Muscle layer of duodenum (tissue), 2 donors: Measurements from ENCODE around the gene ITPKC.
A peak's percentile ranks its signal among the peaks of the same experiment; 100 is the strongest.

ENCODE experiments used
- H3K27ac ChIP-seq: one replicate; pipeline ENCODE4 v1.7.0; 2013; ENCODE audit warnings: mild to moderate bottlenecking, low read length
- H3K27me3 ChIP-seq: one replicate; pipeline ENCODE4 v1.7.0; 2013; ENCODE audit warnings: low read depth, mild to moderate bottlenecking, control low read depth, low read length
- H3K36me3 ChIP-seq, 2 donors: one replicate each; pipeline ENCODE4 v1.7.0; 2013; ENCODE audit warnings: low read length in 2 of 2, control low read depth in 1 of 2, mild to moderate bottlenecking in 1 of 2; ENCODE audit not compliant: insufficient read depth in 2 of 2, control insufficient read depth in 1 of 2
- H3K4me1 ChIP-seq, 2 donors: one replicate each; pipeline ENCODE4 v1.7.0; 2013; ENCODE audit warnings: low read length in 2 of 2, mild to moderate bottlenecking in 2 of 2, control low read depth in 1 of 2, moderate library complexity in 1 of 2; ENCODE audit not compliant: insufficient read depth in 2 of 2, control insufficient read depth in 1 of 2
- H3K4me3 ChIP-seq, 2 donors: one replicate each; pipeline ENCODE4 v1.7.0; 2013; ENCODE audit warnings: low read length in 2 of 2, low read depth in 1 of 2, mild to moderate bottlenecking in 1 of 2
- H3K9me3 ChIP-seq, 2 donors: one replicate each; pipeline ENCODE4 v1.7.0; 2013; ENCODE audit warnings: low read length in 2 of 2, control low read depth in 1 of 2, mild to moderate bottlenecking in 1 of 2; ENCODE audit not compliant: control insufficient read depth in 1 of 2
- donor health status: healthy.

Gene ITPKC

GRCh38 chr19:40683437-40683836 is 33.5 kb upstream of the ITPKC start:
- Histone ChIP-seq H3K27ac (no peak overlapping the region), H3K27me3 (no peaks in the 10 kb centered on the region), H3K4me3 (no peak overlapping the region), H3K36me3 (peaks cover 25 to 65% of the 10 kb centered on the region in 2 donors), H3K9me3 (no peaks in the 10 kb centered on the region), H3K4me1 (peaks cover 0 to 7% of the 10 kb centered on the region in 2 donors)

GRCh38 chr19:40684280-40684679 is 32.6 kb upstream of the ITPKC start:
- H3K9me3 ChIP-seq: no peaks in the 10 kb centered on the region
- no peaks in the 10 kb centered on the region for H3K27me3 ChIP-seq
- peaks cover 22 to 58% of the 10 kb centered on the region in 2 donors for H3K36me3 ChIP-seq
- peaks cover 0 to 13% of the 10 kb centered on the region in 2 donors for H3K4me1 ChIP-seq
- H3K27ac ChIP-seq: no peak overlapping the region
- H3K4me3 ChIP-seq: no peak overlapping the region

GRCh38 chr19:40685016-40685526 is 31.8 kb upstream of the ITPKC start:
- no peaks in the 10 kb centered on the region for H3K27me3 ChIP-seq
- no peaks in the 10 kb centered on the region for H3K9me3 ChIP-seq
- peaks cover 22 to 55% of the 10 kb centered on the region in 2 donors for H3K36me3 ChIP-seq
- H3K27ac ChIP-seq: no peak overlapping the region
- peaks cover 0 to 13% of the 10 kb centered on the region in 2 donors for H3K4me1 ChIP-seq
- H3K4me3 ChIP-seq: no peak overlapping the region

GRCh38 chr19:40685563-40685962 is 31.3 kb upstream of the ITPKC start:
- Histone ChIP-seq H3K4me3 (no peak overlapping the region), H3K27me3 (no peaks in the 10 kb centered on the region), H3K36me3 (peaks cover 22 to 52% of the 10 kb centered on the region in 2 donors), H3K9me3 (no peaks in the 10 kb centered on the region), H3K27ac (no peak overlapping the region), H3K4me1 (peaks cover 0 to 13% of the 10 kb centered on the region in 2 donors)

GRCh38 chr19:40686882-40687524 is 29.9 kb upstream of the ITPKC start:
- Histone ChIP-seq H3K9me3 (no peaks in the 10 kb centered on the region), H3K36me3 (peaks cover 22 to 39% of the 10 kb centered on the region in 2 donors), H3K4me3 (no peak overlapping the region), H3K4me1 (peaks cover 0 to 13% of the 10 kb centered on the region in 2 donors), H3K27me3 (no peaks in the 10 kb centered on the region), H3K27ac (no peak overlapping the region)

- H3K27me3 ChIP-seq: no peaks in the 10 kb centered on the region
- peak overlapping the region; percentile 68 to 78 for H3K4me3 ChIP-seq
- no peaks in the 10 kb centered on the region for H3K9me3 ChIP-seq
- H3K36me3 ChIP-seq: peaks cover 19 to 33% of the 10 kb centered on the region in 2 donors
- no peak overlapping the region for H3K27ac ChIP-seq
- H3K4me1 ChIP-seq: peaks cover 0 to 13% of the 10 kb centered on the region in 2 donors
These were observed 29.3 kb upstream of the ITPKC start for GRCh38 chr19:40687525-40688016.

- peak overlapping the region; percentile 68 to 78 for H3K4me3 ChIP-seq
- peaks cover 12 to 30% of the 10 kb centered on the region in 2 donors for H3K36me3 ChIP-seq
- peaks cover 0 to 13% of the 10 kb centered on the region in 2 donors for H3K4me1 ChIP-seq
- no peak overlapping the region for H3K27ac ChIP-seq
- H3K9me3 ChIP-seq: no peaks in the 10 kb centered on the region
- no peaks in the 10 kb centered on the region for H3K27me3 ChIP-seq
These were observed 28.6 kb upstream of the ITPKC start for GRCh38 chr19:40688309-40688708.

GRCh38 chr19:40688987-40689338 is 27.9 kb upstream of the ITPKC start:
- Histone ChIP-seq H3K27ac (peak overlapping the region; percentile 74), H3K36me3 (peaks cover 11 to 31% of the 10 kb centered on the region in 2 donors), H3K4me3 (peak overlapping the region; percentile 68 to 78), H3K9me3 (no peaks in the 10 kb centered on the region), H3K27me3 (no peaks in the 10 kb centered on the region), H3K4me1 (peaks cover 0 to 13% of the 10 kb centered on the region in 2 donors)

- Histone ChIP-seq H3K4me3 (peak overlapping the region; percentile 68 to 78), H3K27ac (peak overlapping the region; percentile 74), H3K36me3 (peaks cover 16 to 32% of the 10 kb centered on the region in 2 donors), H3K9me3 (no peaks in the 10 kb centered on the region), H3K4me1 (peaks cover 0 to 13% of the 10 kb centered on the region in 2 donors), H3K27me3 (no peaks in the 10 kb centered on the region)
These were observed 27.4 kb upstream of the ITPKC start for GRCh38 chr19:40689339-40690049.

GRCh38 chr19:40690050-40690692 is 26.7 kb upstream of the ITPKC start, which contains the start of gene NUMBL:
Gene NUMBL, minus strand, starts transcription at chr19:40690651. Its CDS starts 168 bp downstream, at chr19:40690483.
- Histone ChIP-seq H3K9me3 (no peaks in the 10 kb centered on the region), H3K36me3 (peaks cover 15 to 29% of the 10 kb centered on the region in 2 donors), H3K27me3 (no peaks in the 10 kb centered on the region), H3K4me1 (peaks cover 0 to 13% of the 10 kb centered on the region in 2 donors), H3K4me3 (peak within 1 kb of the TSS; percentile 68 to 78), H3K27ac (peak within 1 kb of the TSS; percentile 74)
